ENCODE results near the gene ODF4.

The ODF4 gene

GRCh38 chr17:8383143-8383822 is 43.6 kb downstream of the ODF4 start, which contains the start of gene RPL26 (continued):
- TF ChIP-seq ZNF274 (IDR thresholded peaks at IDR 0.05; ENCODE audit: low read length), result no peak
- no peak for TF ChIP-seq ZNF274 (tag by site-specific recombination; IDR thresholded peaks at IDR 0.05; ENCODE audit: borderline replicate concordance)
- TF ChIP-seq ZNF658 (tag by site-specific recombination; IDR thresholded peaks at IDR 0.05), result no peak
- no peak for TF ChIP-seq ZNF266 (tag by site-specific recombination; IDR thresholded peaks at IDR 0.05; ENCODE audit: low read depth)
- no peak for TF ChIP-seq ZNF664 (tag by site-specific recombination; IDR thresholded peaks at IDR 0.05)

- no peaks in the 10 kb centered on the region for H3K9me3 ChIP-seq (ENCODE audit: control insufficient read depth, insufficient read depth, low read depth, low read length)
- POLR2A ChIA-PET, result interaction anchor here (1.0 to 2.6 kb wide), 4 partner anchors 22 to 246 kb away, joined by 3 to 24 read pairs (median 6); partner anchors contain the start of genes CTC1, MYH10 and NDEL1
- no peak overlapping the region for H3K4me3 ChIP-seq (ENCODE audit: low read depth, low read length)
- H3K36me3 ChIP-seq (ENCODE audit: control insufficient read depth in 2 of 2, insufficient read depth in 1 of 2, low read length in 2 of 2), result peaks cover 19 to 25% of the 10 kb centered on the region in 2 experiments
- CTCF ChIA-PET, result interaction anchor here (1.0 to 2.6 kb wide), 4 partner anchors 9 to 402 kb away, joined by 3 to 20 read pairs (median 5); partner anchors contain the start of gene KRABD2
- no peak overlapping the region for H3K27ac ChIP-seq (ENCODE audit: extremely low read depth, low read depth, low read length)
- peaks cover 13% of the 10 kb centered on the region for H3K4me1 ChIP-seq (ENCODE audit: control insufficient read depth, insufficient read depth, low read length)
- TF ChIP-seq ZNF138 (tag by site-specific recombination; IDR thresholded peaks at IDR 0.05; ENCODE audit: borderline replicate concordance) (no peak), ZNF18 (tag by site-specific recombination; IDR thresholded peaks at IDR 0.05) (0 out of 2 replicates have a peak, but pooled peaks have one; percentile 19), ZNF266 (tag by site-specific recombination; IDR thresholded peaks at IDR 0.05; ENCODE audit: low read depth) (no peak), ZNF660 (tag by site-specific recombination; IDR thresholded peaks at IDR 0.05) (no peak), PATZ1 (tag by site-specific recombination; IDR thresholded peaks at IDR 0.05) (no peak), ZNF600 (tag by site-specific recombination; IDR thresholded peaks at IDR 0.05) (no peak), ZNF335 (tag by site-specific recombination; conservative IDR thresholded peaks at IDR 0.05) (no peak)
Measured at GRCh38 chr17:8384801-8385378, 45.2 kb downstream of the ODF4 start.

GRCh38 chr17:8386841-8387240 is 47.2 kb downstream of the ODF4 start:
- no peak for TF ChIP-seq ZNF350 (tag by site-specific recombination; IDR thresholded peaks at IDR 0.05)
- TF ChIP-seq MZF1 (tag by site-specific recombination; IDR thresholded peaks at IDR 0.05; ENCODE audit: borderline replicate concordance), result no peak
- CTCF ChIA-PET, result interaction anchor here (0.6 to 1.7 kb wide), 7 partner anchors 9 to 399 kb away, joined by 3 to 8 read pairs (median 3); partner anchors contain the start of gene KRABD2
- H3K4me1 ChIP-seq (ENCODE audit: control insufficient read depth, insufficient read depth, low read length), result peaks cover under 1% of the 10 kb centered on the region; the same call in 1 of the 2 replicates
- peaks cover under 1 to 6% of the 10 kb centered on the region in 2 experiments; a peak in 2 of 3 replicates for H3K36me3 ChIP-seq (ENCODE audit: control insufficient read depth in 2 of 2, insufficient read depth in 1 of 2, low read length in 2 of 2)
- POLR2A ChIA-PET, result interaction anchor here (0.6 to 1.9 kb wide), 2 partner anchors 19 to 49 kb away, joined by 4 to 6 read pairs; partner anchors contain the start of gene NDEL1
- no peak overlapping the region for H3K27ac ChIP-seq (ENCODE audit: extremely low read depth, low read depth, low read length)
- H3K4me3 ChIP-seq (ENCODE audit: low read depth, low read length), result no peak overlapping the region
- H3K9me3 ChIP-seq (ENCODE audit: control insufficient read depth, insufficient read depth, low read depth, low read length), result no peaks in the 10 kb centered on the region

Measured in HEK293 (cell line).